Endothelial cell of umbilical vein (primary cell): ENCODE results near the gene CORO6. TPM values are rescaled to one million over a fixed set of nuclear protein-coding genes. Genes with fewer than 3 reads are reported as not detected.

Experiments
- BruUV-seq: library from RNA; stranded (reverse); fragments of 400-500 nt; replicated peaks from 2 replicates; lab custom pipeline; 2021; lab: Mats Ljungman, UMichigan
- CTCF ChIA-PET: fragments of 300-600, 350-600 bp; sonication (Branson Sonifier 250); formaldehyde crosslinking; loops from one replicate; lab custom pipeline; 2021; ENCODE audit warnings: antibody characterized with exemption, inconsistent platforms; lab: Charles Lee
- POLR2A ChIA-PET: fragments of 300-600, 350-600 bp; sonication (Branson Sonifier 250); formaldehyde crosslinking; loops from one replicate; lab custom pipeline; 2021; ENCODE audit warnings: antibody characterized with exemption, inconsistent platforms; lab: Charles Lee
- DNase-seq: peaks from one replicate; pipeline ENCODE4 v3.0.0-alpha.2; 2011; ENCODE audit warnings: low read depth, low spot score
- FAIRE-seq: peaks from 2 replicates; lab custom pipeline; 2011; peaks lifted over from hg19 to GRCh38; lab: Jason Lieb, UNC
- H2AFZ ChIP-seq: 2 replicates; pipeline ENCODE4 v1.6.0; 2012; ENCODE audit warnings: low read depth, low read length, control low read depth, inconsistent platforms
- H3K27ac ChIP-seq: 2 replicates; pipeline ENCODE4 v1.5.1; 2011; ENCODE audit warnings: low read depth, mild to moderate bottlenecking, control low read depth, low read length, moderate library complexity; ENCODE audit not compliant: insufficient read depth
- H3K27me3 ChIP-seq, 2 experiments: 2 replicates each; pipeline versions ENCODE4 v1.6.0 to v1.6.1; 2011; ENCODE audit warnings: low read length in 2 of 2, mixed read lengths in 1 of 2; ENCODE audit not compliant: control insufficient read depth in 2 of 2, insufficient read depth in 2 of 2
- H3K36me3 ChIP-seq, 2 experiments: 2 replicates in 1 of 2; 3 replicates in 1 of 2; pipeline ENCODE4 v1.5.1; 2011; ENCODE audit warnings: low read length in 2 of 2, mild to moderate bottlenecking in 1 of 2, moderate library complexity in 1 of 2; ENCODE audit not compliant: control insufficient read depth in 2 of 2, insufficient read depth in 2 of 2; ENCODE audit errors: extremely low read depth in 1 of 2
- H3K4me1 ChIP-seq: 3 replicates; pipeline ENCODE4 v1.5.1; 2011; ENCODE audit warnings: mild to moderate bottlenecking, low read length; ENCODE audit not compliant: control insufficient read depth, insufficient read depth; ENCODE audit errors: extremely low read depth
- H3K4me2 ChIP-seq: 2 replicates; pipeline ENCODE4 v1.6.1; 2011; ENCODE audit warnings: low read length, control low read depth, mixed read lengths; ENCODE audit not compliant: insufficient read depth
- H3K4me3 ChIP-seq, 3 experiments: fragments of 200-600 bp in 1 of 3; sonication (generic), shearing (Covaris generic) in 1 of 3; replicated peaks in 1 of 3; 2 replicates each; pipeline ENCODE4 v1.5.1; 2011 to 2016; ENCODE audit warnings: control low read depth in 3 of 3, low read length in 3 of 3, mild to moderate bottlenecking in 2 of 3, inconsistent platforms in 1 of 3, low read depth in 1 of 3, moderate library complexity in 1 of 3; ENCODE audit not compliant: insufficient read depth in 1 of 3
- H3K79me2 ChIP-seq: 2 replicates; pipeline ENCODE4 v1.6.0; 2012; ENCODE audit warnings: low read length, inconsistent platforms; ENCODE audit not compliant: control insufficient read depth, insufficient read depth
- H3K9ac ChIP-seq: replicated peaks from 2 replicates; pipeline ENCODE3; 2011; ENCODE audit warnings: low read length, control low read depth; ENCODE audit not compliant: insufficient read depth; ENCODE audit errors: extremely low read depth
- H3K9me1 ChIP-seq: replicated peaks from 3 replicates; pipeline ENCODE4 v1.6.0; 2011; ENCODE audit warnings: mild to moderate bottlenecking, low read length; ENCODE audit not compliant: control insufficient read depth, insufficient read depth; ENCODE audit errors: extremely low read depth
- H3K9me3 ChIP-seq: replicated peaks from 2 replicates; pipeline ENCODE4 v1.5.1; 2012; ENCODE audit warnings: low read length, inconsistent platforms; ENCODE audit not compliant: control insufficient read depth, insufficient read depth
- H4K20me1 ChIP-seq: replicated peaks from 2 replicates; pipeline ENCODE3; 2011; ENCODE audit warnings: mild to moderate bottlenecking, low read length; ENCODE audit not compliant: control insufficient read depth, insufficient read depth; ENCODE audit errors: extremely low read depth
- EZH2 ChIP-seq: IDR thresholded peaks from 2 replicates; pipeline ENCODE4 v1.6.1; 2012; ENCODE audit warnings: borderline replicate concordance, low read depth, mild to moderate bottlenecking, moderate library complexity, low read length, inconsistent platforms; ENCODE audit not compliant: severe bottlenecking
- FOS ChIP-seq: IDR thresholded peaks from 2 replicates; pipeline ENCODE4 v1.6.1; 2011; ENCODE audit warnings: mild to moderate bottlenecking, low read length, moderate library complexity, borderline replicate concordance; ENCODE audit not compliant: insufficient read depth
- GATA2 ChIP-seq: IDR thresholded peaks from 2 replicates; pipeline ENCODE4 v1.7.0; 2011; ENCODE audit warnings: low read depth, mild to moderate bottlenecking, moderate library complexity, mixed read lengths, low read length; ENCODE audit not compliant: insufficient read length, insufficient read depth
- JUN ChIP-seq: IDR thresholded peaks from 2 replicates; pipeline ENCODE4 v1.6.1; 2011; ENCODE audit warnings: borderline replicate concordance, low read depth; ENCODE audit not compliant: insufficient read length, insufficient read depth
- MYC ChIP-seq: IDR thresholded peaks from one replicate; pipeline ENCODE4 v1.6.1; 2011; ENCODE audit warnings: mild to moderate bottlenecking, low read depth, low read length
- POLR2A ChIP-seq: IDR thresholded peaks from 2 replicates; pipeline ENCODE4 v1.6.1; 2012; ENCODE audit warnings: low read depth, mild to moderate bottlenecking, control low read depth, low read length
- POLR2AphosphoS5 ChIP-seq: IDR thresholded peaks from 2 replicates; pipeline ENCODE4 v1.6.1; 2012; ENCODE audit warnings: low read depth, mild to moderate bottlenecking, control low read depth, low read length, moderate library complexity; ENCODE audit not compliant: insufficient read depth
- dilution Hi-C: fragments of 300-500 bp; cut with MboI; formaldehyde crosslinking; loops from one replicate; pipeline ENCODE4 v1.15.0; 2019; ENCODE audit warnings: low sequenced_read_pairs; ENCODE audit not compliant: extremely low pct_ligation_motif_present
- intact Hi-C: fragments of 100-400 bp; cut with micrococcal nuclease; formaldehyde crosslinking; loops from one replicate; pipeline ENCODE4 v1.10.0; 2022
- polyA plus RNA-seq, 4 experiments: library from polyadenylated mRNA; depleted of rRNA in 3 of 4; stranded (reverse) in 3 of 4; unstranded in 1 of 4; fragments of >200 nt; gene quantifications; 2 replicates each; pipeline versions ENCODE4 v1.2.1 to v1.2.3, GENCODE V29; 2011 to 2012; ENCODE audit warnings: missing spikeins in 1 of 4
- total RNA-seq: library from RNA; stranded (reverse); gene quantifications from 2 replicates; pipeline ENCODE4 v1.2.3, GENCODE V29; 2021
- TF ChIP-seq, protein P1 (sequence below): IDR thresholded peaks from 2 replicates; pipeline ENCODE4 v1.6.1; 2011; ENCODE audit not compliant: insufficient read depth, insufficient read length
- TF ChIP-seq, protein P2 (sequence below), 2 donors: IDR thresholded peaks; 1 replicate in 1 of 2; 2 replicates in 1 of 2; pipeline ENCODE4 v1.5.1; 2011; ENCODE audit warnings: low read length in 2 of 2, mild to moderate bottlenecking in 2 of 2, moderate library complexity in 2 of 2, control low read depth in 1 of 2, inconsistent platforms in 1 of 2, low read depth in 1 of 2; ENCODE audit not compliant: insufficient read depth in 1 of 2; ENCODE audit errors: extremely low read depth in 1 of 2

CORO6 gene
- total and polyA plus RNA-seq, 2 donors (not counting 3 experiments of a cell fraction or from before 2014, with no cell fraction given): 10.7 to 14.7 TPM

DNA sequence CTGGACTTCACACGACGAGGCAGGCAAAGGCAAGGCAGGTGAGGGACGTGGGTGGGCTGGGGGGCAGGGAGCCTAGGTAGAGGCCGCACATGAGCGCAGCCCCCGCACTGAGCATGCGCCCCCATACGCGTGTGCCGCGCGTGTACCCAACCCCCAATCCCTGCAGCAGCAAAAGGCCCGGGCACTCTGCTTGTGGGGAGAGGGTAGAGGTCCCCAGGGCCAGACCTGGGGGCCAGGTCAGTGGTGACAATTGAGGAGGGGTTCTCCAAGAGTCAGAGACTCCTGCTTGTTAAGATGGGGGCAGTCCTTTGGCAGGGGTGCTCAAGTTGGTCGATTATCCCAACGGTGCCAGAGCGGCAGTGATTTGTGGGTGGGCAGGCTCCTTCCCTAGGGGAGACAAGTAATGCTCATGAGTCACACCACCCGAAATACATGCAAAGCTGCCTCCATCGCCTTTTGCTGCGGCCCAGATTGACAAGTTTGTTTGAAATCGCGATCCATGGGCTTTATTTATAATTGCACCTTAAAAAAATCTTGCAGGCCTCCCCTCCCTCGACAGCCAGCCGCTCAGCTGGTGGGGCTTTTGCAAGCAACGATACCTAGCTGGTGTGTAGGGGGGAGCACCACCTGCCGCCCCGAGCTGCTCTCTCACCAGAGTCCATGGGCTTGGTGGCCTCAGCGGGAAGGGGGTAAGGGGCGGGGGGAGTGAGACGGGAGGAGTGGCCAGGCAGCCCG, 32.1 kb downstream of the CORO6 start:
- intact Hi-C loops (loop anchor here (1.0 to 5.0 kb wide), 6 partner anchors 10 to 442 kb away; partner anchors contain the start of genes ABHD15 and NUFIP2), dilution Hi-C loops (no loop called here)
- no peak for FAIRE-seq
- Histone ChIP-seq H4K20me1 (no peaks in the 10 kb centered on the region), H3K4me1 (peaks cover 68% of the 10 kb centered on the region), H2AFZ (peak overlapping the region; percentile 76), H3K9ac (peak overlapping the region; percentile 50), H3K27me3 (no peaks in the 10 kb centered on the region), H3K79me2 (peaks cover 43% of the 10 kb centered on the region), H3K27ac (peak overlapping the region; percentile 37), H3K4me3 (peak overlapping the region in 1 of 3 experiments; percentile 28), H3K36me3 (no peaks in the 10 kb centered on the region), H3K9me1 (no peaks in the 10 kb centered on the region), H3K9me3 (no peaks in the 10 kb centered on the region), H3K4me2 (peak overlapping the region; percentile 53)
- POLR2A ChIA-PET: interaction anchor here (0.7 kb wide), 1 partner anchor 32 kb away, joined by 3 read pairs; the partner anchor contains the start of gene CORO6
- CTCF ChIA-PET: interaction anchor here (0.8 to 9.2 kb wide), 9 partner anchors 12 to 466 kb away, joined by 3 to 152 read pairs (median 23); partner anchors contain the start of genes SSH2 and TP53I13
- no peak for DNase-seq
- TF ChIP-seq GATA2 (no peak), MYC (no peak), EZH2 (no peak), FOS (no peak), POLR2A (no peak), POLR2AphosphoS5 (no peak), JUN (no peak)
- TF ChIP-seq, protein P1, sequence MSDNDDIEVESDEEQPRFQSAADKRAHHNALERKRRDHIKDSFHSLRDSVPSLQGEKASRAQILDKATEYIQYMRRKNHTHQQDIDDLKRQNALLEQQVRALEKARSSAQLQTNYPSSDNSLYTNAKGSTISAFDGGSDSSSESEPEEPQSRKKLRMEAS: no peak
- TF ChIP-seq, protein P2, sequence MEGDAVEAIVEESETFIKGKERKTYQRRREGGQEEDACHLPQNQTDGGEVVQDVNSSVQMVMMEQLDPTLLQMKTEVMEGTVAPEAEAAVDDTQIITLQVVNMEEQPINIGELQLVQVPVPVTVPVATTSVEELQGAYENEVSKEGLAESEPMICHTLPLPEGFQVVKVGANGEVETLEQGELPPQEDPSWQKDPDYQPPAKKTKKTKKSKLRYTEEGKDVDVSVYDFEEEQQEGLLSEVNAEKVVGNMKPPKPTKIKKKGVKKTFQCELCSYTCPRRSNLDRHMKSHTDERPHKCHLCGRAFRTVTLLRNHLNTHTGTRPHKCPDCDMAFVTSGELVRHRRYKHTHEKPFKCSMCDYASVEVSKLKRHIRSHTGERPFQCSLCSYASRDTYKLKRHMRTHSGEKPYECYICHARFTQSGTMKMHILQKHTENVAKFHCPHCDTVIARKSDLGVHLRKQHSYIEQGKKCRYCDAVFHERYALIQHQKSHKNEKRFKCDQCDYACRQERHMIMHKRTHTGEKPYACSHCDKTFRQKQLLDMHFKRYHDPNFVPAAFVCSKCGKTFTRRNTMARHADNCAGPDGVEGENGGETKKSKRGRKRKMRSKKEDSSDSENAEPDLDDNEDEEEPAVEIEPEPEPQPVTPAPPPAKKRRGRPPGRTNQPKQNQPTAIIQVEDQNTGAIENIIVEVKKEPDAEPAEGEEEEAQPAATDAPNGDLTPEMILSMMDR (IDR thresholded peaks at IDR 0.05; ENCODE audit: extremely low read depth in 1 of 2, insufficient read depth in 1 of 2, low read depth in 1 of 2, low read length in 2 of 2): no peak
- no TSS peak for BruUV-seq
